NCI-H2196 (cell line): ENCODE results near the gene WLS.
A peak's percentile ranks its signal among the peaks of the same experiment; 100 is the strongest.

Experiments
- DNase-seq: peaks from one replicate; lab custom pipeline; 2025; ENCODE audit not compliant: unreplicated experiment; lab: John Stamatoyannopoulos, UW

Gene WLS

DNA sequence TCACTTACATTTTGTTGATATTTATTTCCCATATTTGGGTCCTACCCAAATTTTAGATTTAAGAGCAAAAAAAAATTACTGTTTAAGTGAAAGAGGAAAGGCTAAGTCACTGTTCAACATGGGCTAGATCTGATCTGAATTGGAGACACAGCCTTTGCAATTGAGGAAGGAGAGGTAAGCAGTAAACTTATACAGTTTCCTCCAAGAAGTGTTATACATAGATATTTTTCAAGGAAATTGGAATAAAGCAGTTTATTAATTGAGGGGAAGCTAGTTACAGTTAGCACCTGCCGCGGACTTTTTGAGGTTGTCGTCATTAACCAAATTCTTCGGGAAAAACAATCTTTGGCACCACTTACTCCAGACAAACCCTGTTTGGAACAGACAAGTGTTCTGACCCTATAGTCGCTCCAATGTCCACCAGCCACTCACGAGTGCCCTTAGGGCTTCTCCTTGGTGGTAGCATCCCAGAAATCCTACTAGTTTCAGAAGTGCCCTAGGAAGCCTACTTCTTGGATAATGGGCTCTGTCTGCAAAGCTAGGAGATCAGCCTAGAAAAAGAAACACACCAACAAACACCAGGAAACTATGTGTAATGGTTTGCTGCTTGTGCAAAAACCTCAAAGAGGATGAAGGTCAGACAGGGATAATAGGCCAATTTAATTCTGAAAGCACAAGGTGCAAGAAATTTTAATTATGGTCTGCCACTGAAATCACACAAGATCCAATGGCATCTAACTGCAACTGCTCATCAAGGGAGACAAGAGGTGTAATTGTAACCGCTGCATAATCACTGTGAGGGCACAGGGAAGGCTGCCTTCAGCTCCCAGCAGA lies 2.5 kb downstream of the WLS start:
- no peak for DNase-seq

DNA sequence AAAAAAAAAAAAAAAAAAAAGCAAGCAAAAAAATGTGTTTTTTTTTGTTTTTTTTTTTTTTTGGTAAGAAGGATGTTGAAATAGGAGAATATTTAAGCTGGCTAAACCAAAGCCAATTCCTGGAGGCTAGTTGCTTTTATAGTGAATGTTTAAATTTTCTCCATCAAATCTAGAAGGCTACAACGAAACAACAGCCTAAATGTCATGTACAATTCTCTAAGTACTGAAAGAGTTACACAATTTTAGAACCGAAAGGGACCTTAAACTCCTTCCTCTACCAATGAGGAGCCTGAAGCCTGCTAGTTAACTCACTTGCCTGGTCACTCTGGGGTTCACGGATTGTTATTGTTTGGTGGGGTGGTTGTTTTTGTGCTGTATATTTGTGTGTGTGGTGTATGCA lies 3.5 kb downstream of the WLS start:
- no peak for DNase-seq

- no peak for DNase-seq
These were observed 4.7 kb downstream of the WLS start for GRCh38 chr1:68227598-68227997.

DNA sequence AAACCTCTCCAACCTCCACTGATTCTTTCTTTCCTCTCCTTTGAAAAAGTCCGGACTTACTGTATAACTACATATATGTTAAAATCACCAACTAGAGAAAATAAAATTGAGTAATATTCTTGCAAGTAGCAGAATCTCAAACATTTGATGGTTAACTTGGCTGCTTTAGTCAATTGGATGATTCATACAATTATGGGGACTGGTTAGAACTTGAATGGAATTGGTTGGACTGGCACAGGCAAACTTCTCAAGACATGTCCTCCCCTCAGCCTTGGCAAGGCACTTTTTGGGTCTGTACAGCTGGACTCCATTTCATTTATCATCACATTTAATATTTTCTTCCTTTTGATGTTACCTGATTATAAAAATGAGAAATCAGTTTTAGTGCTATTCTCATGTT lies 6.5 kb downstream of the WLS start:
- no peak for DNase-seq

GRCh38 chr1:68223687-68224086 lies 8.6 kb downstream of the WLS start:
- no peak for DNase-seq

- DNase-seq: no peak
These were observed 10.3 kb downstream of the WLS start for GRCh38 chr1:68221980-68222373.

- DNase-seq: no peak
These were observed 11.0 kb downstream of the WLS start for GRCh38 chr1:68221001-68221979.

DNA sequence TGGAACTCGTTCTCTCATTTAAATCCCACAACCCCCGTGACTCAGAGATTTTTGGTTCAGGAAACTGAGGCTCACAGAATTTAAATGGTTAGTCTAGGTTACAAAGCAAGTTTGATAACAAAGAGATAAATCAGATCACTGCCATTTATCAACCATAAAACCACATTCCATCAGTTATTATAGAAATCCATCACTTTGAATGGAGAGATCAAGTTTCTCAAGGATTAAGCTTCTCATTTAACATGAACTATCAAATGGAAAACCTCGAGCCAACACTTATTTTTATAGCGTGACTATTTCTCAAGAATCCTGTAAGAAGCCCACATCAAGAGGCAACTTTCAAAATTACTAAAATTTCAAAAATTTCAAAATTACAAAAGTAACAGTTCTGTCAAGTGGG lies 11.9 kb downstream of the WLS start:
- no peak for DNase-seq

DNA sequence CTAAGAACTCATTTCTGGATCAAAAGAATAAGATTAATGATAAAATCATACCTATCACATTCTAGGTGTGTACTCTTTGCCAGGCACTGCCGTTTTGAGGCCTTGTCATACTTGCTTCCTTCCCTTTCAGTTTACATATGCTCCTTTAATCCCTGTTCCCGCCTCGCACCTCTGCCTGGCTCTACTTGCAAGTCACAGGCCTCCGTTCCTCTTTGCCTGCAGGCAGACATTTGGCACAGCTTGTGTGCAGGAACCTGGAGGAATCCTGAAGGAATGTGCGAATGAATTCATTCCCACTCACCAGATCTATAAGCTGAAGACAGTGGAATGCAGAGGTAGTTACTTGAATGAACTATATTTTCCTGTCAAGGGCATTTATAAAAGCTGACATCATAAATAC lies 13.8 kb downstream of the WLS start:
- no peak for DNase-seq

GRCh38 chr1:68217618-68218017 lies 14.7 kb downstream of the WLS start:
- DNase-seq: no peak

DNA sequence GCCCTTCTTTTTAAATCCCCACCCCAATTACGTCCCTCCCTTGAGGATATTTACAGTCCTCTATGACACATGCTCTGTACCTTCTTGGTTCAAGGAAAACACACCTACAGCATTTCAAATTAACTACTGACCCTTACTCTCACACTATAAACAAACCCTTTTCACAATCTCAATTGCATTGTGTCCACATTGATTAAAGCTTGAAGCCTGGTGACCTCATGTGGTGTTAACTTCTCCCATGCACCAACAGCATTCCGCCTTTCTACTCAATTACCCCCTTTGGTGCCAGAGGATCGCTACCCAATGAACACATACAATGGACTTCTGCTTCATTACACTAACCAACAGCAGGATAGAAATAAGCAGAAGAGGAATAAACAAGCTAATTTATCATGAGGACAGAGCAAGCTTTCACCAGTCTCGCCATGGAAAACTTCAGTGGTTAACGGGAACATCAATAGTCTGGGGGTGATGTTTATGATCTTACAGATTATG lies 15.2 kb downstream of the WLS start:
- no peak for DNase-seq

- no peak for DNase-seq
These were observed 16.1 kb downstream of the WLS start for GRCh38 chr1:68216089-68216772.

DNA sequence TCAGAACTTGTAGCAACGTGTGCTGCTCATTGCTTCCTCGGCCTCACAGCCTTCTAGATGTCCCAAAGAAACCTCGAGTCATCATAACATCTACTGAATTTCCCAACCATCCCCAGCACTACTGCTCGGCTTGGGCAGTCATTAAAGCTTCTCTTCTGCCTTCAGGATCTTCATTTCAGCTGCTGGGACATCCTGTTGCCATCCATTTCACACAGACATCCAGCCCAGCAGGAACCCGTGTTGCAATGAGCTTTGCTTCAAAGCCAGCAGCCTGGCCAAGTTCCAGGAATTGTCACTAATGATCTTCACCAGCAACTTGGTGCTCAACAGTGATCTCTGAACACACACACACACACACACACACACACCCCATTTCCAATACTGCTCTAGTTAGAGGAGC lies 18.5 kb downstream of the WLS start:
- DNase-seq: peak; percentile 21

GRCh38 chr1:68211761-68212380 lies 20.5 kb downstream of the WLS start:
- no peak for DNase-seq

- DNase-seq: no peak
These were observed 21.5 kb downstream of the WLS start for GRCh38 chr1:68210829-68211228.

- DNase-seq: no peak
These were observed 22.3 kb downstream of the WLS start for GRCh38 chr1:68210027-68210426.

GRCh38 chr1:68206848-68207689 lies 25.3 kb downstream of the WLS start:
- DNase-seq: no peak

- no peak for DNase-seq
These were observed 26.4 kb downstream of the WLS start for GRCh38 chr1:68205794-68206358.

DNA sequence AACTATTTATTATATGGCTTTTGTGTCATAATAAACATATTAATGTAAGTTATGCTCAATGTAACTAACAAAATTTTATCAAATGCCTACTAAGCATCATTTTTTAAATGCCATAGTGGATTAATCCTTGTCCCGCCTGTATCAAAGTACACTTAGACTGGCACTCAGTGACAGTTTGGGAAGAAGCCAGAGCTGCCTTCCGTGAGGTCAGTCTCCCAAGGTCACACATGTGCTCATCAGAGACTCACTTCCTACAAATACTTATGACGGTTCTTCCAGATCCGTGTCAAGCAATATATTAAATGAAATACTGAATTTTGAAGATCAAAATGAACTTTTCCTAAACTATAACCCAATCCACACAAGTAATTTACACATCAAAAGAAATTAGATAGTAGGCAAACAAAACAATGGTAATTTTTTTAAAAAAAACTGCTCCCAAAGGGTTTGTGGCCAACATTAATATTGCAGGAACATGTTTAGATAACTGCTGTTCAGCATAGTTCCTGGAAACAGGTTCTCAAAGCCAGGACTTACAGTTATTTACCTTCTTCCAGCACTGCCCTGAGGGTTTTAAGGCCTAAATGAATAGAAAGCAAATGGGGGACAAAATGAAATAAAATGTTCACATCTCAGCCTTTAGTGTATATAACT lies 27.2 kb downstream of the WLS start:
- DNase-seq: no peak
